GM06990 (cell line): ENCODE data around the gene CASZ1.

Source experiments
- DNase-seq: peaks from one replicate; pipeline ENCODE4 v3.0.0-alpha.2; 2011; ENCODE audit not compliant: insufficient read length; ENCODE audit errors: extremely low read depth
- H3K27me3 ChIP-seq: replicated peaks from 2 replicates; pipeline ENCODE4 v1.6.0; 2011; ENCODE audit warnings: low read length; ENCODE audit not compliant: control insufficient read depth, insufficient read depth
- H3K36me3 ChIP-seq: 2 replicates; pipeline ENCODE4 v1.5.1; 2011; ENCODE audit warnings: low read length; ENCODE audit not compliant: control insufficient read depth, insufficient read depth
- H3K4me3 ChIP-seq: replicated peaks from 2 replicates; pipeline ENCODE4 v1.5.1; 2011; ENCODE audit warnings: low read depth, mild to moderate bottlenecking, control low read depth, low read length
- TF ChIP-seq, protein P1 (sequence below): IDR thresholded peaks from 2 replicates; pipeline ENCODE4 v1.5.1; 2011; ENCODE audit warnings: low read length, control low read depth, mild to moderate bottlenecking, inconsistent platforms; ENCODE audit not compliant: insufficient read depth, poor library complexity, severe bottlenecking

CASZ1 gene

DNA sequence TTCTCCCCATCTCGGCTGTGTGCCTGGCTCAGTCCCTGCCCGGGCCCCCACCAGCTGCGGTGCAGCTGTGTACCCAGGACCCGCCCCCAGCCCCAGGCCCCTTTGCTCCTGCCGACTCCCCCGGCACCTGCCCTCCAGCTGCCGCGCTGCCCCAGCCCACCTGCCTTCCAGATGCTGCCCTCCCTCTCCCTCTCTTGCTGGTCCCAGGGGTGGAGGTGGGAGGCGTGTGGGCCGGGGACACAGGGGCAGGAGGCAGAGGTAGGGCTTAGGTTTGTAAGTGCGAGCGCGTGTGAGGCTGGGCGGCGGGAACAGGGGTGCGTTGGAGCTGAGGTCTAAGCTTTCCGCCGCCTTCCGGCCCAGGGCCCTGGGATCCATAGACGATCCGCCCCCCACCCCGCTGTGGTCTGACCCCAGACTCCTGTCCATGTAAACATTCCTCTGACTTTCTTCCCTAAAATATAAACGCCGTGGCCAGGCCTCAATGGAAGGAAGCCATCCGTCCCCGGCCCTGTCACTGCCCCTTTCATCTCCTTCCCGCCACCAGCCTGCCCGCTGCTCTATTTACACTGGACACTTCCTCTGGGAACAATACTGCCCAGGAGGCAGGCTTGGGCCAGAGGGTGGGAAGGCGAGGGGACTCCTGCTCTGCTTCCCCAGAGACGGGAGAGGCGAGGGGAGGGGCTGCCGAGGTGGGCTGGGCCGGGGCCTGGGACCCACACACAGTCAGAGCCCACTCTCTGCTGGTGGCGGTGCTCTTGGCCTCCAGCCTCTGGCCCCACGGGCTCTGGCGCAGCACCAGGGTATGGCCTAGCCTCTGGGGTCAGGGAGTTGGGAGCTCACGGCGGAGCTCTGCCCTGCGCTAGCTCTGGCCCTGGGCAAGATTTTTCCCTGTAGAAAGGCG is 128.3 kb downstream of the CASZ1 start:
- Histone ChIP-seq H3K4me3 (no peak overlapping the region), H3K36me3 (no peaks in the 10 kb centered on the region; the same call in 1 of the 2 replicates), H3K27me3 (no peaks in the 10 kb centered on the region)
- no peak for DNase-seq
- TF ChIP-seq, protein P1, sequence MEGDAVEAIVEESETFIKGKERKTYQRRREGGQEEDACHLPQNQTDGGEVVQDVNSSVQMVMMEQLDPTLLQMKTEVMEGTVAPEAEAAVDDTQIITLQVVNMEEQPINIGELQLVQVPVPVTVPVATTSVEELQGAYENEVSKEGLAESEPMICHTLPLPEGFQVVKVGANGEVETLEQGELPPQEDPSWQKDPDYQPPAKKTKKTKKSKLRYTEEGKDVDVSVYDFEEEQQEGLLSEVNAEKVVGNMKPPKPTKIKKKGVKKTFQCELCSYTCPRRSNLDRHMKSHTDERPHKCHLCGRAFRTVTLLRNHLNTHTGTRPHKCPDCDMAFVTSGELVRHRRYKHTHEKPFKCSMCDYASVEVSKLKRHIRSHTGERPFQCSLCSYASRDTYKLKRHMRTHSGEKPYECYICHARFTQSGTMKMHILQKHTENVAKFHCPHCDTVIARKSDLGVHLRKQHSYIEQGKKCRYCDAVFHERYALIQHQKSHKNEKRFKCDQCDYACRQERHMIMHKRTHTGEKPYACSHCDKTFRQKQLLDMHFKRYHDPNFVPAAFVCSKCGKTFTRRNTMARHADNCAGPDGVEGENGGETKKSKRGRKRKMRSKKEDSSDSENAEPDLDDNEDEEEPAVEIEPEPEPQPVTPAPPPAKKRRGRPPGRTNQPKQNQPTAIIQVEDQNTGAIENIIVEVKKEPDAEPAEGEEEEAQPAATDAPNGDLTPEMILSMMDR, result no peak

DNA sequence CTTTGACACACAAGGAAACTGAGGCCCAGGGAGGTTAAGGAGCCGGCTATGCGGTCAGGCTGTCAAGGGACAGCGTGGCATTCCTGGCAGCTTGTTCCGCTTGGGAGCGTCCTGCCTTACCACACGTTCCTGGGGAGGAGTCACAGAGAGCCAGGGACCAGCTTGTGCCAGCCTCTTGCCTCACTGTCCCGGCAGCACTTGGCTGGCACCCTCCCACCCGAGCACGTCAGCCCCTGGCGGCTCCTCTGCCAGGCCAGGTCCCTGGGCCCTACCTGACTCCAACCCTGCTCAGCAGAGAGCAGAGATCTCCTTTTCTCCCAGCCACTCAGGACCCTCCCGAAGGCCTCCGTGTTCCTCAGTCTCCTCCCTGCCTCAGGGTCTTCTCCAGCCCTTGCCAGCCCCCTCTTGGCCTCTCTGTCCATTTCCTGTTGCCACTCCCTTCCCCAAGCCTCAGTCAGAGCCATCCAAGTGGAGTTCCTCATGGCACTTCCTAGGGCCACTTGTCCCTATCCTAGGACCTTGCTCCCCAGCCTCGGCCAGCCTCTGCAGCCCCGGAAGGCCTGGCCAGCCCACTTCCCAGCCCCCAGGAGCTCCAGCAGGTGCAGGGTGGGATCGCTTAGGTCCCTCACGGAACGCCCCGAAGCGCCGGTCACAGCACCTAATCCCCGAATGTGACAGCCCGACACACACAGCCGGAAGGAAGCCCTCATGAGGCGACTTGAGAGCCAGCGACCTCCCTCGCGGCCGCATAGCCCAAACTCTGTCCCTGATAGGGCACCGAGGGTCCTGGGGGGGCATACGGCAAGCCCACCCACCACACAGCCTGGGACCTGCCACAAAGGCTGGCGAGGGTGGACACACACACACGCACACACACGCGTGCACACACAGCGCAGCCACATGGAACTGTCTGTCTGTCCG is 130.3 kb downstream of the CASZ1 start:
- Histone ChIP-seq H3K27me3 (no peaks in the 10 kb centered on the region), H3K36me3 (no peaks in the 10 kb centered on the region; the same call in 1 of the 2 replicates), H3K4me3 (no peak overlapping the region)
- TF ChIP-seq, protein P1, result no peak
- no peak for DNase-seq

DNA sequence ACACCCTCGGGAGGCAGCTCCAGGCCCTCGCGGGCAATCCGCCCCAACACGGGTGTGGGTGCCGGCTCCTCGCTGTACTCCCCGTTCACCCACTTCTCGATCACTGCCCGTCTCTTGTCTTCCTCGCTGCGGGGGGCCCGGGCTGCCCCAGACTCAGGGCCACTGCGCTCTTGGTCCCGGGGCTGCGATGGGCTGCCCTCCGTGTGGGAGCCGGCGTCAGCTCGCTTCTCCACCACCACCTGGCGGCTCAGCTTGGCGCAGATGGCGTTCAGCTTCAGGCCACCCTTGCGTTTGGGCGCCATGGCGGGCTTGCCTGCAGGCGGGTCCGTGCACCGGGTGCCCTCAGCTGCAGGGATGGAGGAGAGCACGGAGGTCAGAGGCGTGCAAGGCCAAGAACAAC is 131.2 kb downstream of the CASZ1 start:
- no peaks in the 10 kb centered on the region for H3K27me3 ChIP-seq
- no peak for DNase-seq
- TF ChIP-seq, protein P1, result no peak

DNA sequence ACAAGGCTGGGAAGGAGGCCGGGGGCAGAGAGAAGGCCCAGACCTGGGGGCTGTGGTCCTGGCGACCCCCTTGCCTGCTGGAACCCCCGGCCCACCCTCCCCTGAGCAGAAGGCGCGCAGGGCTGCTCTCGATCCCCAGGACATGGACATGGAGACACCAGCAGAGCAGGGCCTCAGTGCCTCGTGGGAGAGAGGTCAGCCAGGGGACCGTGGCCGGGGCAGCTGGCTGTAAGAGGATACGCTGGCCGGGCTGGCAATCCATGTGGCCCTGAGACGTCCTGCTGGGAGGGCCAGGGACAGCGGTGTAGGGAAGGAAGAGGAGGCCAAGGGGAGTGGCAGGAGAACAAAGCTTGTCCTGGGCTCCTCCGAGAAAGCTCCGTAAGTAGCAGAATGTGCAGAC is 132.2 kb downstream of the CASZ1 start:
- no peaks in the 10 kb centered on the region; the same call in 1 of the 2 replicates for H3K36me3 ChIP-seq
- no peak overlapping the region for H3K4me3 ChIP-seq
- H3K27me3 ChIP-seq, result no peaks in the 10 kb centered on the region
- TF ChIP-seq, protein P1, result no peak
- DNase-seq, result no peak

More for the DNA sequence above, 131.2 kb downstream of the CASZ1 start:
- Histone ChIP-seq H3K36me3 (no peaks in the 10 kb centered on the region; the same call in 1 of the 2 replicates), H3K4me3 (no peak overlapping the region)

DNA sequence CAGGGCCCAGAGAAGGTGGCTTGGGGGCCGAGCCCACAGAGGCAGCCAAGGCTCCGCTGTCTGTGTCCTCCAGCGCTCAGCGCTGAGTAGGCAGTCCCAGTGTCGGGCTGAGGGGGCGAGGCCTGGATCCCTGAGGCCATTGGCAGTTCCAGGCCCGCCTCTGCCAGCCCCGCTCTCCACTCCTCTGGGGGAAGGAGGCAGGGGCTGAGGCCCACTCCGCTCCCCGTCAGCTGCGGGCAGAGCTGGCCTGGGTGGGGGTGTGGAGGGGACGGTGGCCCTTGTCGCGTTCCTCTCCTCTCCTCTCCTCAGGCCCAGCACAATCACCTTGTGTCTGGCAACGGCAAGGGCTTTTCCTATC is 132.8 kb downstream of the CASZ1 start:
- no peak for DNase-seq
- Histone ChIP-seq H3K36me3 (peaks cover 1% of the 10 kb centered on the region), H3K27me3 (no peaks in the 10 kb centered on the region), H3K4me3 (no peak overlapping the region)
- TF ChIP-seq, protein P1, result no peak
